Activated CD8-positive, alpha-beta memory T cell treated with anti-CD3 and anti-CD28 coated beads for 4 hours (primary cell): Measurements from ENCODE around the gene FLVCR2.

Experiments
- DNase-seq, 2 donors: peaks; one replicate each; pipeline ENCODE4 v3.0.0-alpha.2; 2020; ENCODE audit warnings: low read depth in 2 of 2

The FLVCR2 gene, protein sequence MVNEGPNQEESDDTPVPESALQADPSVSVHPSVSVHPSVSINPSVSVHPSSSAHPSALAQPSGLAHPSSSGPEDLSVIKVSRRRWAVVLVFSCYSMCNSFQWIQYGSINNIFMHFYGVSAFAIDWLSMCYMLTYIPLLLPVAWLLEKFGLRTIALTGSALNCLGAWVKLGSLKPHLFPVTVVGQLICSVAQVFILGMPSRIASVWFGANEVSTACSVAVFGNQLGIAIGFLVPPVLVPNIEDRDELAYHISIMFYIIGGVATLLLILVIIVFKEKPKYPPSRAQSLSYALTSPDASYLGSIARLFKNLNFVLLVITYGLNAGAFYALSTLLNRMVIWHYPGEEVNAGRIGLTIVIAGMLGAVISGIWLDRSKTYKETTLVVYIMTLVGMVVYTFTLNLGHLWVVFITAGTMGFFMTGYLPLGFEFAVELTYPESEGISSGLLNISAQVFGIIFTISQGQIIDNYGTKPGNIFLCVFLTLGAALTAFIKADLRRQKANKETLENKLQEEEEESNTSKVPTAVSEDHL

DNA sequence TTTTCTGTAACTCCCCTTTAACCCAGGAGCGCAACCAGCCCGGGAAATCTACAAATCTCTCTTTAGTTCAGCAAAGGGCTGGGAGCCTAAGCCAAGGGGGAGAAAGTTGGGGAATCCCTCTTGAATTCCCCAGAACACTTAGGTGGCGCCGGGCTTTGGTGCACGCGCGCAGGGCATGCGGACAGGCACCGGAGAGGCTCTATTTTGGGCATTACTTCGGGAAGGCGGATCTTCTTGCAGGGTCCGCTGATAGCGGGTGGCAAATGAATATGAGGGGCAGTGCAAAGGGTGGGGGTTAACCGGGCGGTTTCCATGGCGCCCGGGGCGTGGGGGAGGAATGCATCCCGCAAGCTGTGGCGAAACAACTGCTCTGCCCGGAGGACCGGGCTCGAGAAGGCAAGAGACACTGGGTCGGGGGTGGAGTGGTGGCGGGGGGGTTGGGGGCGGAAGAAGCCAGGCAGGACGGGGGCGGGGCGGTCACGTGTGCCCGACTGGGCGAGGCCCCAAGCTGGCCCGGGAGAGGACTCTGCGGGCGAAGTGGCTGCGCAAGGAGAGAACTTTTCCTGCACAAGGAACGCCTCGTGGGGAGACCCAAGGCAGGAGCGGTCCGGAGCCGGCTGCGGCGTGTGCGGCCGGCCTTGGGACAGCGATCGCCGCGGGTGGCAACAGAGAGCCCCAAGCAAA, at the start of gene FLVCR2:
TSS of gene FLVCR2 (plus strand) at position 519 of the 684 bp plus-strand sequence. CDS start 353 bp downstream, outside the sequence.
- DNase-seq, result peak; percentile 13 to 37

- no peak for DNase-seq
Observed at GRCh38 chr14:75531256-75531655, 47.2 kb upstream of the FLVCR2 start.

DNA sequence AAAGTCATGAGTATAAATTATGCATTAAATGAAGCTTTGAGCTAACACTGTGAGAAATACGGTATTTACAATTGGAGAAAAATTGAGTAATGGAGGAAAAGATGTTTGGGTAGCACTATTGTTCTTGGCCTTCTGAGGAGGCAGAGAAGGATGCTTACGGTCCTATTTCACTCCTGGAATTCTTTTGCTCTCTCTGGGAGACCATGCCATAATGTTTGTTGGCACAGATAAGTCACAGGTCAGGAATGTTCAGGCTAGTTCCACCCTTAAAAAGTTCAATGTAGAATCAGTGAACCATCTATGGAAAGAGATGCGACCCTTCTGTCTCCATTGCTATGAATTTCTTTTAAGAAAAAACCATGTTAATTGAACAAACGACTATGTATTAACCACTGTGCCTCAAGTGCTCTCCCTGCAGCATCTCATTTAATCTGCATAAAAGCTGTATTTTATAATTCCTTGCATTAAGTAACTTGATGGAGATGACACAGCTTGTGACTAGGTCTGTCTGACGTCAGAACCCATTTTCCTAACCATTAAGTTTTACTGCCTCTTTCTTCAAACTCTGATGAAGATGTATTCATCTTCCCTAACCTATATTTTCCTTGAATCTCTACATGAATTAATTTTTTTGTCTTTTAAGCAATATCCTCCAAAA, 46.6 kb upstream of the FLVCR2 start:
- DNase-seq, result no peak

DNA sequence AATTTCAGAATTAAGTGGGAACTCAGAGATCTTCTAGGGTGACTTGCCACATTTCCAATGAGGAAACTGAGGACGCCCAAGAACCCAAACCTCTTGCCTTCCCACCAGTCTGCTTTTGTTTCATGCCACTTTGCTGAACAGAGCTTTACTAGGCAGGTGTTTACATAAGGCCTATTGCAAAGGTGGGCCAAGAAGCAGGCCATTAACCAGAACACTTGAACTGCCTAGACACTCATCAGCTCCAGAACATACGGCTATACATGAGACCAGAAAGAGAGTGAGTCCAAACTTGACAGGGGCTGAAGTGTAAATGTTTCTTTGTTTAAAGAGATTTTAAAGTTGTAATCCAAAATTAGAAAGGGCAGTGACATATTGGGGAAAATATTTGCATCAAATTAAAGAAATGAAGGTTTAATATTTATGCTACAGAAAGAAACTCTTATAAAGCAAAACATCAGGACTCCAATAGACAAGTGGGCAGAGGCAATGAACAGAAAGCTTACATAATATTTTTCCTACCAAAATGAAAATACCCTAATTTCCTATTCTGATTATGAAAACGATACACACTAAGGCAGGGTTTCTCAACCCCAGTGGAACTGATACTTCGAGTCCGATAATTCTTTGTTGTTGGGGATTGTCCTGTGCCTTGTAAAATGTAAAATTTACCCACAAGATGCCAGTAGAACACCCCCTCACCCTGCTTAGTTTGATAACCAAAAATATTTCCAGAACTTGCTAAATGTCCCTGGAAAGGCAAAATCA, 44.4 kb upstream of the FLVCR2 start:
- no peak for DNase-seq

- DNase-seq, result no peak
Observed at GRCh38 chr14:75535164-75535898, 43.1 kb upstream of the FLVCR2 start.

- no peak for DNase-seq
Observed at GRCh38 chr14:75537071-75537470, 41.3 kb upstream of the FLVCR2 start.

DNA sequence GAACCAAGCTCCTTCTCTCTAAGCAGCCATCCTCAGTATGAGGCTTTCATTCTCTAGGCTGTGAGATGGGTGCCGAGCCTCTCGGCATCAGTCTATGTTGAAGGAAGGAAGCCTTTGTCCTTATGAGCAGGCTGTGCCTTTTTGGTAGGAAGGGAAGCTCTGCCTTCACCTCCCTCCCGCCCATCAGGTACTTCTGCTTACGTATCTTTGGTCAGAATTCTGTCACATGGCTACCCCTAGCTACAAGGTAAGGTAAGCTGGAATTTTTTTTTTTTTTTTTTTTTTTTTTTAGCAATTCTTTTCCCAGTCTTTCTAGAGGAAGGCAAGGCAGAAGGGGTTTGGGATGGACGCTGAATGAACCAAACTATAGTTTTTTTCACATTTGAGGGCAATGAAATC, 39.3 kb upstream of the FLVCR2 start:
- DNase-seq, result no peak

DNA sequence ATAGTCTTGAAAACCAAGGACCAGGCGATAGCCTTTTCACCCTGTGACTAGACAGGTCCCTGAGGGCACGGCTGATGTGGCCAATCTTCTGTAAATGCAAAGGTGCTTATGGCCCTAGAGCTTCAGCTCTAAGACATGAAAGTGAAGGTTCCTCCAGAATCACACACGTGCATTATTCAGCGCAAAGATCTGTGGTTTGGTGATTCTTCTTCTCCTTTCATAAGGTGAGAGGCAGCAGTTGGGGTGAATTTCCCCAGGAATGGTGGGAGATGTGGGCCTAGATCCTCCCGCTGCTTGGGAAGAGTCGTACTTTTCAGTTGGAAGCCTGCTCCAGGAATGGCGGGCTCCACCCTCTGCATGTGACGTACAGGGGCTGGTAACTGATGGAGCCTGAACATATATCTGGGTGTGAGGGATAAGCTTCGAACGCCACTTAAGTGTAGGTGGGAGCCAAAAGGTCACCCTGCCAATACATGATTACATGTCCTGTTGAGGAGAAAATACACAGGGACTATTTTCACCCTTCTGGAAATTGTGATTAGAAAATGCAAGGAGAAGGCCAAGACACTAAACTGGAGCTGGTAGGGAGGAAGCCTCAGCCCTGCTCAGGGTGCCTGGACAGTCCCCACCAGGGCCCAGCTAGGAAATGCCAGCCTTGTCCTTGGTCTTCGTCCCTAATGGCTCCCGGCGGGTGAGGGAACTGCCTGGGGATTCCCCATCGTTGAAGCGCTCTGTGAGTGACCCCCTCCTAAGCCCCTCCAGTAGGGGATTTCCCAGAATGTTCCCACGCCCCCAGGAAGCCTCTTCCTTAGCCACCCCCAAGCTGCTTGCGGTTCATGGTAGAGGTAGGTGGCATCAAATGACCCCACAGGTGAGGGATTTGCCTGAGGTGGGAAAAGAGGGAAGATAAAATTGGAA, 38.6 kb upstream of the FLVCR2 start:
- DNase-seq, result peak in 1 of 2 donors; percentile 17

- DNase-seq, result no peak
Observed at GRCh38 chr14:75540479-75540851, 38.0 kb upstream of the FLVCR2 start.

DNA sequence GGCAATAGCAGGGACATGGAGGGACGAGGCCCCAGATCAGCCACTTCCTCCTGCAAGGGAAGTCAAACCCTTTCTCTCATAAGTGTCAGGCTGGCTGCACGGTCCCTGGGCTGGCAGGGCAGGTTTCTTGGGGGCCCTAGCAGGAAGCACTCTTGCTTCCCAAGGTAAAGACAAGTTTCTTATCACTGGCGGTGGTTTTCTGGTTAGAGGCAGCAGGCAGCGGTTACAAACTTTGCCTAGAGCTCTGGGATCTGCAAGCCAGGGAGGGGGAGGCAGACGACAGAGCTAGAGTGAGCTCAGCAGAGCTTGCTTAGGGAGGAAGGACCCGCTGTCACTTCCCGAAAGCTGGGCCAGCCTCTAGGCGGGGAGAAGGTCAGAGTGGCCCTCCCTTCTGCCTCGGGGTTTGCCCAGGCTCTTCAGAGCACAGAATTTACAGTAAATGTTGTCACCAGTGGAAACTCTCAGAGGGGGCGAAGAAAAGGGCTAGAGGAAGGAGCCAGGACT, 35.8 kb upstream of the FLVCR2 start:
- peak; percentile 57 to 72 for DNase-seq

- DNase-seq, result no peak
Observed at GRCh38 chr14:75543253-75543652, 35.2 kb upstream of the FLVCR2 start.

DNA sequence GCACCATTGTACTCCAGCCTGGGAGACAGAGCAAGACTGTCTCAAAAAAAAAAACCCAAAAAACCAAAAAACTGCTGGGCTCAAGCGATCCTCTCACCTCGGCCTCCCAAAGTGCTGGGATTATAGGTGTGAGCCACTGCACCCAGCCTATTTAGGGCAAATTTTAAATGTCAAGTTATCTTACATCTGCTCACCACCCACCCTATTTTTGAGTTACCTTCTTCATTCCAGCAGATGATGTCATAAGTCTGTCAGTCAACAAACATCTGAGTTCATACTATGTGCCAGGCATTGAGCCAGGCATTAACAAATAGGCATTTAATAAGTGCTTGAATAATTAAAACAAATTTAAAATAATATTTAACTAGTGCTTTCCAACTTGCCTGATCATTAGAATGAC, 34.6 kb upstream of the FLVCR2 start:
- DNase-seq, result no peak

DNA sequence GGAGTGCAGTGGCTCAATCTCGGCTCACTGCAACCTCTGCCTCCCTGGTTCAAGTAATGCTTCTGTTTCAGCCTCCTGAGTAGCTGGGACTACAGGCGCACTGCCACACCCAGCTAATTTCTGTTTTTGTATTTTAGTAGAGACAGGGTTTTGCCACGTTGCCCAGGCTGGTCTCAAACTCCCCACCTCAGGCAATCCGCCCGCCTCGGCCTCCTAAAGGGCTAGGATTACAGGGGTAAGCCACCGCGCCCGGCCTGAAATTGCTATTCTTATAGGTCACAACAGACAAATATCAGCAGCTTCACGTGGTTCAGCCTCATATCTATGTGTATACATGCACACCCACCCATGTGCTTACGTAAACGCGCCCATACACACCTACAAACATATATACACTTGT, 32.5 kb upstream of the FLVCR2 start:
- no peak for DNase-seq

DNA sequence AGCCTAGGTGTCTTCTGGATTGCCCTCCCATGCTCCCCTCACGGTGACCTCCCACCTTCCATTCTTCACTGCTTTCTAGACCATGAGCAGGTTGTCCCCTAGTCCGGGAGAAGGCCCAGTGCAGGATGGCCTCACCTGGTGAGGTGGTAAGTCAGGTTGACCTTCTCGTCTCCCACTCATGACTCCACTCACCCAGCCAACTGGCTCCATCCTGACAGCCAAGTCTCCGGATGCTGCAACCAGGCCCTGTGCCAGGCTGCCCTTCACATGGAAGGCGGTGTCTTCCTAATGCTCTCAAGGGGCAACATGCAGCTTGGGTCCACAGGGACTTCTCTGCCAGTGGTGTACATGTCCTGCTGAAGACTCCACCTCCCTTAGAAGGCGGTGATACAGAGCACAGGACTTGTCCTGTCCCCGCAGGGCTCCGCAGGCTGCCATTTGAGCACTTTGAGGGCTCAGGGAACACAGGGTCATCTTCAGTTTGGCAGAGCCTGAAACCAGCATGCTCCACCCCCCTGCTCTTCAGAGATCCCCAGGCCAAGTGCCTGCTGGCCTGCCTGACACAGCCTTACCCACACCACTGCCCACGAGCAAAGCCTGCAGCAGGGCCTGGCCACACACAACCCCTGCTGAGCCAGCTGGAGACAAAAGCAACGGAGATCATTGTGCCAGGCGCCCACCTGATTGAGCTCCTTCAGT, 30.7 kb upstream of the FLVCR2 start:
- DNase-seq, result no peak

DNA sequence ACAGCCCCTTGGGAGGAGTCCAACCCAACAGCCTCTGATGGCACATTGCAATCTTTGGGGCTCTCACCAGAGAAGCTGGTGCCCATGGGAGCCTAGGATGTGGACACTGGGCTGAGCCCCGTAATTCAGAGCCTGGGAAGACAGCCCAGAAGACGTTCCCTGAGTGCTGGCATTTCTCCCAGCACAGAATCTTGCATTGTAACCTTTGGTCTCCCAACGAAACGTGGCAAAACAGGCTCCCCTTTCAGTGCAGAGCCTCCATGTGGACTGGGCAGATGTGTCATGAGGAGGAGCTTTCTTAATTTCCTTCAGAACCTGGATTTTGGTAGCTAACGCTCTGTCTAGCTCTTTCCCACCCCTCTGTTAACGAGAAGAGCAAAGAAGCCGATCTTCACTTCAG, 29.9 kb upstream of the FLVCR2 start:
- DNase-seq, result no peak

- no peak for DNase-seq
Observed at GRCh38 chr14:75549169-75549568, 29.3 kb upstream of the FLVCR2 start.

GRCh38 chr14:75551021-75551420, 27.4 kb upstream of the FLVCR2 start:
- no peak for DNase-seq

GRCh38 chr14:75553157-75553556, 25.3 kb upstream of the FLVCR2 start:
- DNase-seq, result no peak

GRCh38 chr14:75553761-75554364, 24.6 kb upstream of the FLVCR2 start:
- no peak for DNase-seq
